Activated naive CD8-positive, alpha-beta T cell treated with anti-CD3 and anti-CD28 coated beads, Interleukin-2, amount 10 ng/mL, durations not matched to agents 7 days and 5 days (primary cell): Measurements from ENCODE around the gene LRTM2. TPM values are rescaled to one million over a fixed set of nuclear protein-coding genes. Genes with fewer than 3 reads are reported as not detected.

Experiments
- ATAC-seq: fragments of 150-1000 bp; cut with Tn5 transposase; one replicate; pipeline ENCODE4 v1.10.0; 2021; ENCODE audit warnings: low read depth, moderate library complexity
- POLR2A ChIA-PET: fragments of 350-600 bp; sonication (Branson Sonifier 250); formaldehyde crosslinking; loops from one replicate; lab custom pipeline; 2021; ENCODE audit warnings: antibody characterized with exemption; lab: Charles Lee
- DNase-seq: peaks from one replicate; pipeline ENCODE4 v3.0.0; 2021
- H3K27ac Mint-ChIP-seq: one replicate; pipeline ENCODE4 v1.8.0; 2022; ENCODE audit warnings: mild to moderate bottlenecking, mixed read lengths
- H3K27me3 Mint-ChIP-seq: one replicate; pipeline ENCODE4 v1.8.0; 2022; ENCODE audit warnings: mild to moderate bottlenecking, moderate library complexity, mixed read lengths
- H3K36me3 Mint-ChIP-seq: one replicate; pipeline ENCODE4 v1.8.0; 2021; ENCODE audit warnings: mild to moderate bottlenecking, mixed read lengths
- H3K4me1 Mint-ChIP-seq: one replicate; pipeline ENCODE4 v1.8.0; 2021; ENCODE audit warnings: mixed read lengths
- H3K4me3 Mint-ChIP-seq: one replicate; pipeline ENCODE4 v1.8.0; 2022; ENCODE audit warnings: mild to moderate bottlenecking, moderate library complexity, mixed read lengths
- H3K9me3 Mint-ChIP-seq: one replicate; pipeline ENCODE4 v1.8.0; 2021; ENCODE audit warnings: mixed read lengths
- total RNA-seq, 2 experiments: library from RNA; stranded (reverse); gene quantifications; one replicate each; pipeline ENCODE4 v1.2.3, GENCODE V29; 2021

Gene LRTM2
- total RNA-seq, 2 experiments from 2014 or later, result not detected

DNA sequence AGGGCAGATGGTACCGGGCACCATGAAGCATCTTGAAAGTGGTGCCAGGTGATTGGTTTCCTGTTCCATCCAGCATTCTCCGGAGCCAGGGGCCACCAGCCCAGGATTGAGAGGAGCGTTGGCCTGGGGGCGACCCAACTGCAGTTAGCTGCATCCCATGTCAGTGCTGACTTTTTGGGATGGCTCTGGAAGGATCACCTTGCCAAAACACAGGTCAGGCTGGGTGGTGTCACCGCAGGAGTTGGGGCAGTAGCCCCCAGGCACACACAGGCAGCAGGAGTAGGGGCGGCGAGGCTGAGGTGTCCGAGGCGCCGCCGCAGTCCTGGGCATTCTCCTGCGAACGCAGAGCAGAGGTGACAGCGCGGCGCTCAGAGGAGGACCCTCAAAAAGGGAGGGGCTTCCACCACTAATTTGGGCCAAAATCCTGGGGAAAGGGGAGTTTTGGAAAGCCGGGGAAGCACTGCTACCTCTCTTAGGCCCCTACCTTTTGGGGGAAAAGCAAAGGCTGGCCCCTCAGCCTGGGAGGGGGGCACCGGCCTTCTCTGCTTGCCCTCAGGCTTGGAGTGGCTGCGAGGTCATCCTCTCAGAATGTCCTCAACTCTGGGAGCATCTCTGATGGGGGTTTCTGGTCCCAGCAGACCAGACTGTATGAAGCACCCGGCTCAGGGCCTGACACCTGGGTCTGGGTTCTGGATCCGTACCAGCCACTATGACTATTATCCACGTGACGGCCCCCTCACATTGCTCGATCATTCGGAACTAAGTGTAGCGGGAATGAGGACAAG is 26.7 kb upstream of the LRTM2 start:
- no peaks in the 10 kb centered on the region for H3K27me3 Mint-ChIP-seq
- H3K4me1 Mint-ChIP-seq, result peaks cover 28% of the 10 kb centered on the region
- no peak overlapping the region for H3K4me3 Mint-ChIP-seq
- no peaks in the 10 kb centered on the region for H3K9me3 Mint-ChIP-seq
- peak; percentile 24 for DNase-seq
- H3K36me3 Mint-ChIP-seq, result no peaks in the 10 kb centered on the region
- no peak for ATAC-seq
- POLR2A ChIA-PET, result no interaction called here
- H3K27ac Mint-ChIP-seq, result no peak overlapping the region

GRCh38 chr12:1794440-1795090 is 25.8 kb upstream of the LRTM2 start:
- no peaks in the 10 kb centered on the region for H3K36me3 Mint-ChIP-seq
- H3K27me3 Mint-ChIP-seq, result no peaks in the 10 kb centered on the region
- POLR2A ChIA-PET, result interaction anchor here (2.1 kb wide), 1 partner anchor 145 kb away, joined by 22 read pairs; no protein-coding TSS in a partner anchor
- no peak overlapping the region for H3K4me3 Mint-ChIP-seq
- ATAC-seq (no peak), DNase-seq (peak; percentile 24)
- no peak overlapping the region for H3K27ac Mint-ChIP-seq
- H3K9me3 Mint-ChIP-seq, result no peaks in the 10 kb centered on the region
- H3K4me1 Mint-ChIP-seq, result peaks cover 28% of the 10 kb centered on the region

DNA sequence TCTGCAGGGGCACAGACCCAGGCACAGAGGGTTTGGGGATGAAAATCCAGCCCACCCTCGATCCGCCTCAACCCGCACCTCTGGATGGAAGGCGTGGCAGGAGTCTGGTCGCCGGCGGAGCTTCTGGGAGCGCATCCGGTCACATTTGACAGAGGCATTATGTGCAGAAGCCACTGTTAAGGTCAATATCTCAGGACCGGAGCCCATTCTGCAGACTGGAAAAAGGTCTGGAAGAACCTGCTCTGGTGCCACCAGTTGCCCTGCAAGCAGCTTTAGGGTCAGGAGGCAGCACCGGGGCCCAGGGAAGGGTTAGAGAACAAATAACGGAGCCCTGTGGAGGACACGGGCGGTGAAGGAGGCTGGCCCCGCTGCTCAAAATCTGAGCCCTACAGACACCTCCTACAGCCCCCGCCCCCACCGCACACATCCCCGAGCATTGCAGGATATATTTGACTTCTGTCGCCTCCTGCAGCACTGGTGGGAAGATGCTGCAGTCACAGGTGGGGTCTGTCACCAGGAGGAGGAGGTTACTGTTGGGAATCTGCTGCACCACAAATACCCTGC is 25.1 kb upstream of the LRTM2 start:
- Mint-ChIP-seq H3K4me3 (peak overlapping the region; percentile 68), H3K27me3 (no peaks in the 10 kb centered on the region), H3K9me3 (no peaks in the 10 kb centered on the region), H3K36me3 (no peaks in the 10 kb centered on the region), H3K27ac (peak overlapping the region; percentile 75), H3K4me1 (peaks cover 26% of the 10 kb centered on the region)
- no peak for ATAC-seq
- peak; percentile 20 for DNase-seq
- POLR2A ChIA-PET, result interaction anchor here (0.9 to 2.7 kb wide), 5 partner anchors 121 to 210 kb away, joined by 3 to 22 read pairs (median 7); no protein-coding TSS in a partner anchor

- POLR2A ChIA-PET, result interaction anchor here (0.9 to 2.7 kb wide), 6 partner anchors 105 to 209 kb away, joined by 3 to 22 read pairs (median 6); partner anchors contain the start of gene ADIPOR2
- peak; percentile 96 for ATAC-seq
- H3K4me3 Mint-ChIP-seq, result peak overlapping the region; percentile 90
Measured at GRCh38 chr12:1795785-1796514, 24.4 kb upstream of the LRTM2 start.

DNA sequence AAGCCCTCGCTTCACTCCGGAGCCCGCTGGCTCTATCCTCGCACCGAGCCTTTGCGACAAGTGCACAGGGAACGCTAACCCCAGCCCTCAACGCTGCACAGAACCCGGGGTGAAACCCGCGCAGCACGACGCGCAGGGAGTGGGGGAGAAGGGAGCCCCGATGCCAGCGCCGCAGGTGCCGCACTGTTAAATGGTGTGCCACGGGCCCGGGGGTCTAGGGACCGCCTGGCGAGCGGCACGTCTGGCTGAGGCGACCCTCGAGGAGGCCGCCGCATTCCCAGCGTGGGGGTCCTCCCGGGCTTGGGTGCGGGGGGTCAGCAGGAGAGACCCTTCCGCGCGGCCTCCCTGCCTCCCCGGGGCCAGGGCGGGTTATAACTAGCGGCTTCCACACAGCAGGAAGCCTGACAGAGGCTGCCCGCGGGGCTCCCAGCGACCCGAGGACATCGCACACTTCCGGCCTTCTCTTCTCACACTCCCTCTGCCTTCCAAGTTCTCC is 23.8 kb upstream of the LRTM2 start:
- H3K27ac Mint-ChIP-seq, result peak overlapping the region; percentile 77
- ATAC-seq (peak; percentile 34), DNase-seq (peak; percentile 69)
- no peaks in the 10 kb centered on the region for H3K27me3 Mint-ChIP-seq
- H3K4me1 Mint-ChIP-seq, result peaks cover 14% of the 10 kb centered on the region
- POLR2A ChIA-PET, result interaction anchor here (1.4 to 2.7 kb wide), 5 partner anchors 106 to 208 kb away, joined by 4 to 22 read pairs (median 7); partner anchors contain the start of gene ADIPOR2
- no peaks in the 10 kb centered on the region for H3K36me3 Mint-ChIP-seq
- H3K4me3 Mint-ChIP-seq, result peak overlapping the region; percentile 90
- no peaks in the 10 kb centered on the region for H3K9me3 Mint-ChIP-seq

More at GRCh38 chr12:1795785-1796514, 24.4 kb upstream of the LRTM2 start:
- Mint-ChIP-seq H3K27me3 (no peaks in the 10 kb centered on the region), H3K36me3 (no peaks in the 10 kb centered on the region), H3K4me1 (peaks cover 20% of the 10 kb centered on the region), H3K9me3 (no peaks in the 10 kb centered on the region), H3K27ac (peak overlapping the region; percentile 77)
- peak; percentile 98 for DNase-seq

DNA sequence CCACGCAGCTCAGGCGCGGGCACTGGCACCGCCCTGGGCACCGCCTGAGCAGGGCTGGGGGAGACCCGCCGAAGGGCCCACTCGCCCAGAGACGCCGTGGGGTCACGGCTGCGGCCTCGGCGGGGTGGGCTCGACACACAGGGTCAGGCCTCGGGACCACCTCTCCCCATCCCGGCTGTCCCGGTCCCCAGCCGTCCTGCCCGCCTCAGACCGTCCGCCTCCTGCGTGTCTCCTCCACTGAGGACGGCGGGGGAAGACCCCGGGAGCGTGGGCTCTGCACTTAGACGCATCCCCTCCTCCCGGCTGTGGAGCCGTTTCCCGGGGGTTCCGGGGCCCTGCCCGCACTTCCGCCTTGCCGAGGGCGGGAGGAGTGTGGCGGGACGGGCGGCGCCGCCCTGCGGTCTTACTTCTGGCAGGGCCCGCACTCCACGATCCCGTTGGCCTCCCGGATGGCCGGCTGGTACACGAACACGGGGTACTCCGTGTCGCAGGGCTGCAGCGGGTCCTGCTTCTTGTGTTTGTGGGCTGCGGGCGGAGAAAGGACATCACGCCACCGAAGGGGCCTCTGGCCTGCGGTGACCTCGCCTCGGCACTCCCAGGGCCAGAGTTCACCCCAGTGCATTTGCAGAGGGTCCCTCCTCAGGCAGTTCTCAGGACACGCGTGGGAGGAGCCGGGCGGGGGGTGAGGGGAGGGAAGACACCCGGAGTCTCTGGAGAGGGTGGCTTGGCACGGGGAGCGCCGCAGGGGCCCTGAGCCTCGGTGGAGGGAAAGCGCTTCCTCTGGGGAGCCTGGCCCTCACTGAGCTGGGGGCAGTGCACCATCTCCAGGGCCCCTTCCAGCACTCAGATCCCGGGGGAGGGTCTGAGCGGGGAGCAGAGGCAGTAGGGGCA is 23.1 kb upstream of the LRTM2 start:
- peak; percentile 3 for ATAC-seq
- no peaks in the 10 kb centered on the region for H3K36me3 Mint-ChIP-seq
- H3K9me3 Mint-ChIP-seq, result no peaks in the 10 kb centered on the region
- peak; percentile 70 for DNase-seq
- peaks cover 8% of the 10 kb centered on the region for H3K4me1 Mint-ChIP-seq
- POLR2A ChIA-PET, result interaction anchor here (1.4 to 2.7 kb wide), 4 partner anchors 107 to 208 kb away, joined by 4 to 7 read pairs (median 6); partner anchors contain the start of gene ADIPOR2
- peak overlapping the region; percentile 71 for H3K27ac Mint-ChIP-seq
- peak overlapping the region; percentile 79 for H3K4me3 Mint-ChIP-seq
- H3K27me3 Mint-ChIP-seq, result no peaks in the 10 kb centered on the region

GRCh38 chr12:1797991-1798640 is 22.2 kb upstream of the LRTM2 start:
- H3K4me3 Mint-ChIP-seq, result no peak overlapping the region
- peaks cover 8% of the 10 kb centered on the region for H3K4me1 Mint-ChIP-seq
- no peaks in the 10 kb centered on the region for H3K27me3 Mint-ChIP-seq
- no peaks in the 10 kb centered on the region for H3K36me3 Mint-ChIP-seq
- no peaks in the 10 kb centered on the region for H3K9me3 Mint-ChIP-seq
- DNase-seq (peak; percentile 36), ATAC-seq (no peak)
- no peak overlapping the region for H3K27ac Mint-ChIP-seq
- POLR2A ChIA-PET, result interaction anchor here (0.9 to 2.7 kb wide), 2 partner anchors 118 to 142 kb away, joined by 3 to 7 read pairs; no protein-coding TSS in a partner anchor

DNA sequence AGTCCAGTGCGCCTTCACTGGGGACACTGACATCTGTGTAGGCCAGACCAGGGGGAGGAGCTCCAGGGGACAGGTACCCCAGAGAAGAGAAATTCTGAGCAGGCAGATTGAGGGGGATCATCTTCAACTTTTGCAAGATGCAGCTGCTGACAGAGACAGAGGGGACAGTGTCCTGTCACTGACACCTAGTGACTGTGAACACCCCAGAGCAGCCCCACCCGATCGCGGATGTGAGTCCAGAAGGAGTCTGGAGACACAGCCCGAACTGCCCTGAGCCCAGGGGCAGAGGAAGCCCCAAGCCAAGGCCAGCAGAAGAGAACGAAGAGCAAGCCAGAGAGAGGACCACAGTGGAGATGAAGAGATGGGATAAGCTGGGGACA is 21.7 kb upstream of the LRTM2 start:
- Mint-ChIP-seq H3K4me3 (no peak overlapping the region), H3K27ac (peak overlapping the region; percentile 22), H3K27me3 (no peaks in the 10 kb centered on the region), H3K36me3 (no peaks in the 10 kb centered on the region), H3K4me1 (peaks cover 8% of the 10 kb centered on the region), H3K9me3 (no peaks in the 10 kb centered on the region)
- no peak for DNase-seq
- POLR2A ChIA-PET, result interaction anchor here (0.9 kb wide), 1 partner anchor 141 kb away, joined by 3 read pairs; no protein-coding TSS in a partner anchor
- no peak for ATAC-seq

DNA sequence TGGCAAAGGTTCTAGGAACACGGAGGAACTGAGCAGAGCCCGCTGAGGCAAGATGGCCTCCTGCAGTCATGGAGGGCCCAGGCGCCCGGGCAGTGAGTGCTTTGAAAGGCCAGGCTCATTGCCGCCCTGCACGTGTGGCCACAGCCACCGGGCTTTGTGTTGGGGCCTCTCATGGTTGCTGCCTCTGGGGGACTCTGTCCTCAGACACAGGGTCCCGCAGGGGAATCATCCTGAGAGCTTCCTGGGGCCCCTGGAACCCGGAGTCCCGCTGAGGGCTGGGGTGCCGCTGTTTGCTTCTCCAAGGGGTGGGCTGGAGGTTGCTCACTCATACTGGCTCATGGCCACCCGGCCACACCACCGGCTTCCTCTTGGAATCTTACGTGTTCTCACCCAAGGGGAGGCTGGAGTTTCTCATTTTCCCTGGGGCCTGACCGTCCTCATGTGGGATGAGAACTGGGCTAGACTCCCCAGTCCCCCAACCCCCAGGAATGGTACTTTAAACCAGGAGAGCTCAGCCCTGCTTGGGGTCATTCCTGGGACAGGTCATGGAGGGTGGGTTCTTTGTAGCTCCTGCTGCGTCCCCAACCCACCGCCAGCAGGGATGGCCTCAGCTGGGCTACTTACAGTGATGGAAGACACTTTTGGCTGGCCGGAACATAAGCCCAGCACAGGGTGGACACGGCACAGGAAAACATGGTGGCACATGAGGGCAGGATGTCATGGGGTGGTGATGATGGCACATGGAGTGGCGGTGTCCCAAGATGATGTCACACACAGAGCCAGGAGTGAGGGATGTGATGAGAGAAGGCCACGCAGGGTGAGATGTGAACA is 21.1 kb upstream of the LRTM2 start:
- no peak for ATAC-seq
- Mint-ChIP-seq H3K9me3 (no peaks in the 10 kb centered on the region), H3K4me3 (no peak overlapping the region), H3K27ac (no peak overlapping the region), H3K36me3 (no peaks in the 10 kb centered on the region), H3K4me1 (peaks cover 10% of the 10 kb centered on the region), H3K27me3 (no peaks in the 10 kb centered on the region)
- peak; percentile 21 for DNase-seq
- POLR2A ChIA-PET, result no interaction called here

DNA sequence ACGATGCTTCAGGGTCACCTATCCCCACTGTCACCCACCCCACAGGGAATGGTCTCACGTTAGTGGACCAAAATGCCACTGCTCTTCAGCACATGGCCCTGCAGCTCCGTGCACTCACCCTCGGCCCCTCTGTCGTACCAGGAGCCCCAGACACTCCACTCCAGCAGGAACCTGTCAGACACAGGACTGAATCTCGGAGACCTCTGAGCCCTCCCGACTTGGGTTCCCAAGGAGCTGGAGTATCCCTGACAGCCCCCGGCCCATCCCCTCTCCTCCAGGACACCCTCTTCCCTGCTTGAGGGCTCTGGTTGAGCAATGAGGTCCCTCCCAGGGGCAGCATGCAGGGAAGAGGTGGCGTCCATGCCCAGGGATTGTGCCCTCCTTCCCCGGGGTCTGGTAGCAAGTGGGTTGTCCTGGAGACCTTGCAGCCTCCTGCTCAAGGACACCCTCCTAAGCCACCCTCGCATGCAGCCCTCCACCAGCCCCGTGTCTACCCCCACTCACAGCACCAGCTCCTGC is 20.4 kb upstream of the LRTM2 start:
- peaks cover 1% of the 10 kb centered on the region for H3K9me3 Mint-ChIP-seq
- no peak for ATAC-seq
- H3K4me1 Mint-ChIP-seq, result peaks cover 14% of the 10 kb centered on the region
- H3K36me3 Mint-ChIP-seq, result no peaks in the 10 kb centered on the region
- H3K4me3 Mint-ChIP-seq, result no peak overlapping the region
- POLR2A ChIA-PET, result no interaction called here
- no peak overlapping the region for H3K27ac Mint-ChIP-seq
- peak; percentile 30 for DNase-seq
- H3K27me3 Mint-ChIP-seq, result no peaks in the 10 kb centered on the region
